Caco-2 (cell line): Measurements from ENCODE around the gene HSD17B10. TPM values are rescaled to one million over a fixed set of nuclear protein-coding genes. Genes with fewer than 3 reads are reported as not detected.

Experiments used
- Bru-seq: library from RNA; stranded (reverse); fragments of 400-500 nt; gene quantifications from one replicate; lab custom pipeline; 2021; lab: Mats Ljungman, UMichigan
- BruChase-seq, 2 experiments: library from RNA; stranded (reverse); fragments of 400-500 nt; gene quantifications; one replicate each; lab custom pipeline; 2021; lab: Mats Ljungman, UMichigan
- BruUV-seq: library from RNA; stranded (reverse); fragments of 400-500 nt; replicated peaks from 2 replicates; lab custom pipeline; 2021; lab: Mats Ljungman, UMichigan
- CTCF ChIA-PET: fragments of 300-600 bp; sonication (Branson Sonifier 250); formaldehyde crosslinking; loops from one replicate; lab custom pipeline; 2022; ENCODE audit warnings: antibody characterized with exemption; lab: Charles Lee
- POLR2A ChIA-PET: fragments of 300-600 bp; sonication (Branson Sonifier 250); formaldehyde crosslinking; loops from one replicate; lab custom pipeline; 2022; ENCODE audit warnings: antibody characterized with exemption; lab: Charles Lee
- DNase-seq, 2 experiments: peaks; one replicate each; pipeline versions ENCODE4 v3.0.0 to v3.0.0-alpha.2; 2020 to 2022
- H3K27me3 ChIP-seq: replicated peaks from 2 replicates; pipeline ENCODE4 v1.6.0; 2011; ENCODE audit warnings: low read length; ENCODE audit not compliant: control insufficient read depth, insufficient read depth
- H3K36me3 ChIP-seq: 2 replicates; pipeline ENCODE4 v1.5.1; 2011; ENCODE audit warnings: low read length; ENCODE audit not compliant: control insufficient read depth, insufficient read depth
- H3K4me1 ChIP-seq: fragments of 250-450 bp; sonication (Bioruptor Pico); 2 replicates; pipeline ENCODE4 v1.5.1; 2020; ENCODE audit warnings: mild to moderate bottlenecking
- H3K4me3 ChIP-seq: 2 replicates; pipeline ENCODE4 v1.5.1; 2011; ENCODE audit warnings: low read depth, mild to moderate bottlenecking, control low read depth, low read length
- H3K9me3 ChIP-seq: fragments of 250-450 bp; sonication (Bioruptor Pico); 2 replicates; pipeline ENCODE4 v1.5.1; 2020; ENCODE audit warnings: mild to moderate bottlenecking, moderate library complexity
- H3K27ac Mint-ChIP-seq: one replicate; pipeline ENCODE4 v1.8.0; 2022; ENCODE audit warnings: mixed read lengths; ENCODE audit not compliant: unreplicated experiment
- H3K27me3 Mint-ChIP-seq: one replicate; pipeline ENCODE4 v1.8.0; 2022; ENCODE audit warnings: mixed read lengths; ENCODE audit not compliant: insufficient read depth, unreplicated experiment
- H3K36me3 Mint-ChIP-seq: one replicate; pipeline ENCODE4 v1.8.0; 2022; ENCODE audit warnings: mild to moderate bottlenecking, mixed read lengths; ENCODE audit not compliant: insufficient read depth, unreplicated experiment
- H3K4me1 Mint-ChIP-seq: one replicate; pipeline ENCODE4 v1.8.0; 2022; ENCODE audit warnings: low read depth, mixed read lengths; ENCODE audit not compliant: unreplicated experiment
- H3K4me3 Mint-ChIP-seq: one replicate; pipeline ENCODE4 v1.8.0; 2022; ENCODE audit warnings: mild to moderate bottlenecking, moderate library complexity, mixed read lengths; ENCODE audit not compliant: unreplicated experiment
- H3K9me3 Mint-ChIP-seq: one replicate; pipeline ENCODE4 v1.8.0; 2022; ENCODE audit warnings: mixed read lengths; ENCODE audit not compliant: unreplicated experiment
- intact Hi-C: fragments of 100-400 bp; cut with micrococcal nuclease; formaldehyde crosslinking; loops from one replicate; pipeline ENCODE4 v1.10.0; 2022; ENCODE audit not compliant: unreplicated experiment
- long read RNA-seq: library from polyadenylated mRNA; stranded (forward); transcript quantifications from one replicate; pipeline ENCODE4 v2.0.0, GENCODE V29; 2022
- total RNA-seq: library from RNA; stranded (reverse); gene quantifications from 2 replicates; pipeline ENCODE4 v1.2.3, GENCODE V29; 2022
- TF ChIP-seq, protein P1 (sequence below), 2 experiments: fragments of 200-600 bp in 1 of 2; IDR thresholded peaks; 1 replicate in 1 of 2; 2 replicates in 1 of 2; pipeline versions ENCODE4 v1.5.1 to v1.8.0; 2011 to 2022; ENCODE audit warnings: antibody characterized with exemption in 1 of 2, control low read depth in 1 of 2, inconsistent platforms in 1 of 2, low read depth in 1 of 2, low read length in 1 of 2, mild to moderate bottlenecking in 1 of 2, moderate library complexity in 1 of 2; ENCODE audit not compliant: insufficient read depth in 1 of 2, severe bottlenecking in 1 of 2, unreplicated experiment in 1 of 2

The HSD17B10 gene
- 129 and 137 TPM in 2 replicates for total RNA-seq
- Bru-seq, nascent RNA = percentile 73 among the genes with signal in this experiment
- percentile 77 among the genes with signal in this experiment for BruChase-seq, experiment 1, labeled RNA remaining after a 2-hour chase
- percentile 91 among the genes with signal in this experiment for BruChase-seq, experiment 2, labeled RNA remaining after a 6-hour chase
- long read RNA-seq, transcript HSD17B10-201 (6 exons, 960 nt) = major isoform, 93 of 111 reads
- long read RNA-seq, partial matches to known transcripts = 6 of 111 reads
- long read RNA-seq, other reads (novel, unspliced or antisense) = 8 of 111 reads

- Mint-ChIP-seq H3K36me3 (peaks cover 15% of the 10 kb centered on the region), H3K27me3 (no peaks in the 10 kb centered on the region), H3K9me3 (no peaks in the 10 kb centered on the region), H3K4me1 (peaks cover 7% of the 10 kb centered on the region), H3K4me3 (peak within 1 kb of the TSS; percentile 97), H3K27ac (peak within 1 kb of the TSS; percentile 79)
- CTCF ChIA-PET = no interaction called here
- BruUV-seq = no TSS peak
- H3K27me3 ChIP-seq = no peaks in the 10 kb centered on the region
- peak; percentile 89 for DNase-seq
- H3K36me3 ChIP-seq = no peaks in the 10 kb centered on the region; the same call in none of the 2 replicates
- H3K4me1 ChIP-seq = peaks cover 7% of the 10 kb centered on the region; the same call in 1 of the 2 replicates
- TF ChIP-seq, protein P1, sequence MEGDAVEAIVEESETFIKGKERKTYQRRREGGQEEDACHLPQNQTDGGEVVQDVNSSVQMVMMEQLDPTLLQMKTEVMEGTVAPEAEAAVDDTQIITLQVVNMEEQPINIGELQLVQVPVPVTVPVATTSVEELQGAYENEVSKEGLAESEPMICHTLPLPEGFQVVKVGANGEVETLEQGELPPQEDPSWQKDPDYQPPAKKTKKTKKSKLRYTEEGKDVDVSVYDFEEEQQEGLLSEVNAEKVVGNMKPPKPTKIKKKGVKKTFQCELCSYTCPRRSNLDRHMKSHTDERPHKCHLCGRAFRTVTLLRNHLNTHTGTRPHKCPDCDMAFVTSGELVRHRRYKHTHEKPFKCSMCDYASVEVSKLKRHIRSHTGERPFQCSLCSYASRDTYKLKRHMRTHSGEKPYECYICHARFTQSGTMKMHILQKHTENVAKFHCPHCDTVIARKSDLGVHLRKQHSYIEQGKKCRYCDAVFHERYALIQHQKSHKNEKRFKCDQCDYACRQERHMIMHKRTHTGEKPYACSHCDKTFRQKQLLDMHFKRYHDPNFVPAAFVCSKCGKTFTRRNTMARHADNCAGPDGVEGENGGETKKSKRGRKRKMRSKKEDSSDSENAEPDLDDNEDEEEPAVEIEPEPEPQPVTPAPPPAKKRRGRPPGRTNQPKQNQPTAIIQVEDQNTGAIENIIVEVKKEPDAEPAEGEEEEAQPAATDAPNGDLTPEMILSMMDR (IDR thresholded peaks at IDR 0.05; ENCODE audit: insufficient read depth in 1 of 2, low read depth in 1 of 2, low read length in 1 of 2, severe bottlenecking in 1 of 2, unreplicated experiment in 1 of 2) = no peak
- intact Hi-C loops = loop anchor here (1.0 kb wide), 3 partner anchors 12 to 117 kb away; partner anchors contain the start of genes RIBC1 and SMC1A
- POLR2A ChIA-PET = interaction anchor here (0.8 kb wide), 1 partner anchor 11 kb away, joined by 3 read pairs; the partner anchor contains the start of gene RIBC1
- H3K9me3 ChIP-seq = no peaks in the 10 kb centered on the region
- H3K4me3 ChIP-seq = peak within 1 kb of the TSS; percentile 87
Measured at GRCh38 chrX:53433651-53434639, at the start of gene HSD17B10. Gene HSD17B10 (minus strand): TSS chrX:53434370. CDS start chrX:53434345, 25 bp downstream.

GRCh38 chrX:53483416-53483815, 49.2 kb upstream of the HSD17B10 start:
- Mint-ChIP-seq H3K4me3 (no peak overlapping the region), H3K27ac (no peak overlapping the region), H3K9me3 (no peaks in the 10 kb centered on the region), H3K4me1 (no peaks in the 10 kb centered on the region), H3K27me3 (no peaks in the 10 kb centered on the region), H3K36me3 (no peaks in the 10 kb centered on the region)
- DNase-seq = no peak
- Histone ChIP-seq H3K27me3 (no peaks in the 10 kb centered on the region), H3K9me3 (no peaks in the 10 kb centered on the region), H3K36me3 (no peaks in the 10 kb centered on the region), H3K4me3 (no peak overlapping the region), H3K4me1 (no peaks in the 10 kb centered on the region)
- CTCF ChIA-PET = no interaction called here
- intact Hi-C loops = loop anchor here (5.0 kb wide), 1 partner anchor 171 kb away; no protein-coding TSS in a partner anchor
- POLR2A ChIA-PET = no interaction called here
- TF ChIP-seq, protein P1 (IDR thresholded peaks at IDR 0.05; ENCODE audit: insufficient read depth in 1 of 2, low read depth in 1 of 2, low read length in 1 of 2, severe bottlenecking in 1 of 2, unreplicated experiment in 1 of 2) = no peak
- no TSS peak for BruUV-seq
